Measurements from ENCODE around the gene DPY19L1. TPM values are rescaled to one million over a fixed set of nuclear protein-coding genes. Genes with fewer than 3 reads are reported as not detected.

Gene DPY19L1
- total RNA-seq, 1 donor from 2014 or later = 13.9 TPM

Other genes with a start within 250 kb of the DPY19L1 start
- 0.22 and 0.25 TPM in 2 replicates for gene TBX20, start 216.6 kb upstream of the DPY19L1 start, total RNA-seq